GM12892 (cell line): Measurements from ENCODE around the gene EPYC.

ENCODE experiments used
- DNase-seq: peaks from one replicate; pipeline ENCODE4 v3.0.0; 2011; ENCODE audit not compliant: insufficient read length
- FAIRE-seq: peaks from 2 replicates; lab custom pipeline; 2011; peaks lifted over from hg19 to GRCh38; lab: Jason Lieb, UNC
- POLR2A ChIP-seq: IDR thresholded peaks from 2 replicates; pipeline ENCODE4 v1.6.1; 2011; ENCODE audit warnings: low read depth, low read length, control low read depth
- POLR2AphosphoS5 ChIP-seq: IDR thresholded peaks from 2 replicates; pipeline ENCODE4 v1.6.1; 2011; ENCODE audit warnings: low read depth, low read length, control low read depth
- TAF1 ChIP-seq: IDR thresholded peaks from 2 replicates; pipeline ENCODE4 v1.6.1; 2011; ENCODE audit warnings: low read depth, mild to moderate bottlenecking, control low read depth, low read length, borderline replicate concordance

EPYC gene

GRCh38 chr12:90970471-90970870, 34.3 kb downstream of the EPYC start:
- TF ChIP-seq POLR2A (no peak), POLR2AphosphoS5 (no peak), TAF1 (no peak)
- FAIRE-seq (no peak), DNase-seq (no peak)

DNA sequence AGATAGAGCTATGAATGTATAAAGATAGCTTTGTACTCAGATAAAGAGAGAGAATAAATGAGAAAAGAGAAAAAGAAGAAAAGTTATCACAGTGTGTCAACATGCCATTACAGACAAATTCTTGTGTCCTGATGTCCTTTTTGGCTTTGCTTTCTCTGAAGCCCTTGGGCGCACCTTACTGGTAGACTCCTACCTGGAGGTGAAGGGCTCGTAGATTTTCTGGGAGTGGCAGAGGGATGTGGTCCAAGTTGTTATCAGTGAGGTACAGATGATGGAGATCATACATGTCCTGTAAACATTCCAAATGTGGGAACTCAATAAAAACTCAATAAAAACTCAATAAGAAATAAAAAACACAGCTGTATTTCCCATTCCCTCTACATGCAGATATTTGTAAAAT, 34.9 kb downstream of the EPYC start:
- TF ChIP-seq POLR2A (no peak), POLR2AphosphoS5 (no peak), TAF1 (no peak)

GRCh38 chr12:90969346-90969745, 35.4 kb downstream of the EPYC start:
- no peak for FAIRE-seq
- no peak for DNase-seq
- TF ChIP-seq POLR2AphosphoS5 (no peak), POLR2A (no peak), TAF1 (no peak)

More for the DNA sequence above, 34.9 kb downstream of the EPYC start:
- FAIRE-seq (no peak), DNase-seq (no peak)

- no peak for FAIRE-seq
- no peak for DNase-seq
- TF ChIP-seq POLR2A: no peak
Observed at GRCh38 chr12:90965204-90965603, 39.6 kb downstream of the EPYC start.

GRCh38 chr12:90964616-90965015, 40.2 kb downstream of the EPYC start:
- DNase-seq (no peak), FAIRE-seq (no peak)
- no peak for TF ChIP-seq POLR2AphosphoS5
- TF ChIP-seq POLR2A: no peak
- no peak for TF ChIP-seq TAF1

DNA sequence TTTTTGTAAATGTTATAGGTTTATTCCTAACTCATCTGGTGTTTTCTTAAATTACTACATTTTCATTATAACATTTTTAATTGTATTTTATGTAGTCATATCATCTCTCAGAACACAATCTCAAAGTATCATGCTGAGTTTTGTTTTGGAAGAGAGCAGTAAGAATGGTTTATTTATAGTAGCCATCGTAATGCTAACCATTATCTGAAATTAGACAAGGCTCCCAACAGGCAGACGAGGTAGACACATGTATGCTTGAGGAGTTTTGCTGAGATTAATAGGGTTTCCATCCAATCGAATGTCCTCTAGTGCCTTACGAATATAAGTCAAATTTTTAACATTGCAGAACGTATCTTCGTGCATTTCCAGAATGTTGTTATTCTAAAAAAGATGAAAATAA, 40.8 kb downstream of the EPYC start:
- FAIRE-seq (no peak), DNase-seq (no peak)
- TF ChIP-seq TAF1: no peak
- TF ChIP-seq POLR2A: no peak
- no peak for TF ChIP-seq POLR2AphosphoS5

- no peak for FAIRE-seq
- TF ChIP-seq POLR2A (no peak), POLR2AphosphoS5 (no peak), TAF1 (no peak)
- no peak for DNase-seq
Observed at GRCh38 chr12:90961154-90961553, 43.6 kb downstream of the EPYC start.

DNA sequence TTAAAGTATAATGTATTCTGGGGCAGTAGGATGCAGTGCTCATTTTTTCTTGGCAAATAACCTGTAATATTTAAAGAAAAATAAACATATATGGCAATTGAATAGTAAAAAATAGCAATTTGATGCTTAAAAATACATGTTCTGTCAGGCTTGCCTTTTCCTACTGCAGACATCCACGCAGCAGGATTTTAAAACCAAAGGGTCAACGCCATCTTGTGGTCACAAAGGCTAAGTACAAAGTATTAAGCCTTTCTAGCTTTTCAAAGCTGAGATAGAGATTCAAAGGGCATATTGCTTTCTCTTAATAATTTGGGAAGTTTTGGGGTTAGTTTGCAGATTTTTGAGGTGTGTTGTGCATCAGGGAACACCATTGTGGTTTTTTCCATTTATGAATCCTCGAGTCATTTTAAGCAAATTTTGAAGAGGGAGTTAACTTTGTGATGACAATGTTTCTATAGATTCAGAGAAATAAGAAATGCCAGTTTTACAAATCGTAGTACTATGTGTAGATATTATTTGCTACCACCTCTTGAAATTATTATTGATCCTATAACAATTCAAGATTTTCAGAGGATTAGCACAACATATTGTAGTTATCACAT, 45.1 kb downstream of the EPYC start:
- DNase-seq (no peak), FAIRE-seq (peak; percentile 84)
- TF ChIP-seq POLR2A (no peak), POLR2AphosphoS5 (no peak), TAF1 (no peak)

GRCh38 chr12:90959032-90959431, 45.7 kb downstream of the EPYC start:
- FAIRE-seq: no peak
- TF ChIP-seq POLR2AphosphoS5 (no peak), TAF1 (no peak), POLR2A (no peak)
- no peak for DNase-seq

GRCh38 chr12:90958347-90958746, 46.4 kb downstream of the EPYC start:
- TF ChIP-seq POLR2A (no peak), POLR2AphosphoS5 (no peak), TAF1 (no peak)
- FAIRE-seq (no peak), DNase-seq (no peak)

GRCh38 chr12:90954921-90955320, 49.9 kb downstream of the EPYC start, which contains the start of gene CCER1:
TSS of gene CCER1 (minus strand) at chr12:90955176. CDS start at chr12:90954742, 434 bp downstream.
- FAIRE-seq (no peak), DNase-seq (no peak)
- no peak for TF ChIP-seq POLR2AphosphoS5
- no peak for TF ChIP-seq POLR2A
- TF ChIP-seq TAF1: no peak

GRCh38 chr12:90954428-90954827, 50.3 kb downstream of the EPYC start:
- TF ChIP-seq TAF1 (no peak), POLR2A (no peak), POLR2AphosphoS5 (no peak)
- no peak for FAIRE-seq
- DNase-seq: no peak

DNA sequence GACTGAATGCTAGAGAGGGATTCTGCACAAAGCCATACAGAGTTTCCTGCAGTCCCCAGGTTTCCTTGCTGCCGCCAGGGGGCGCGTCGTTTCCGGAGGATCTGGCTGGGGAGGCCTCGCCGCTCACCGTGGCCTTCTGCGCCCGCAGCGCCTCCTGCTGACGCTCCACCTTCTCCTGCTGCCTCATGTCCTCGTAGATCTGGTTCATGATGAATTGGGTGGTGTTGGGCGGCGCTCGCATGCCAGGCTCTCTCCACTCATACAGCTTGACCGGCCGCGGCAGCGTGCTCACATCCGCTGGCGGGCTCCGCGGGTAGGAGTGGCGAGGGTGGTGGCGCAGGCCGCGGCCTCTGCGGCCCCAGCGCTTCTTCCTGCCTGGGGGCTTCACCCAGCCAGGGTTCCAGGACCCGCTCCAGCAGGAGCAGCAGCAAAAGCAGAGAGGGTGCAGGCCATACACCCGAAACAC, 50.8 kb downstream of the EPYC start:
- FAIRE-seq (no peak), DNase-seq (peak; percentile 13)
- TF ChIP-seq POLR2A (no peak), POLR2AphosphoS5 (no peak), TAF1 (no peak)
